BJ (cell line): Measurements from ENCODE around the gene ARHGAP30. TPM values are rescaled to one million over a fixed set of nuclear protein-coding genes. Genes with fewer than 3 reads are reported as not detected.

Experiments used
- CTCF ChIA-PET: fragments of 350-600 bp; formaldehyde crosslinking; extraction: SDS; loops from one replicate; lab custom pipeline; 2021; ENCODE audit warnings: antibody characterized with exemption, inconsistent platforms; lab: Yijun Ruan, JAX
- POLR2A ChIA-PET: fragments of 300-600 bp; sonication (Branson Sonifier 250); formaldehyde crosslinking; extraction: SDS; loops from one replicate; lab custom pipeline; 2021; ENCODE audit warnings: antibody characterized with exemption; lab: Charles Lee
- DNase-seq: peaks from one replicate; pipeline ENCODE4 v3.0.0-alpha.2; 2011; ENCODE audit warnings: low read depth
- H3K27me3 ChIP-seq: 2 replicates; pipeline ENCODE4 v1.6.0; 2011; ENCODE audit warnings: low read length; ENCODE audit not compliant: control insufficient read depth, insufficient read depth
- H3K36me3 ChIP-seq: 2 replicates; pipeline ENCODE4 v1.5.1; 2011; ENCODE audit warnings: low read length; ENCODE audit not compliant: control insufficient read depth, insufficient read depth
- H3K4me3 ChIP-seq: 2 replicates; pipeline ENCODE4 v1.5.1; 2011; ENCODE audit warnings: low read depth, mild to moderate bottlenecking, control low read depth, low read length
- polyA plus RNA-seq: library from polyadenylated mRNA; depleted of rRNA; stranded (reverse); fragments of >200 nt; gene quantifications from 2 replicates; pipeline ENCODE4 v1.2.3, GENCODE V29; 2011; rRNA removed
- small RNA-seq: library from RNA; depleted of rRNA; stranded (forward); fragments of <200 nt; gene quantifications from one replicate; pipeline ENCODE3, GENCODE V24; 2012; ENCODE audit warnings: low replicate concordance, low read depth; ENCODE audit not compliant: insufficient read length
- TF ChIP-seq, protein P1 (sequence below): IDR thresholded peaks from 2 replicates; pipeline ENCODE4 v1.5.1; 2011; ENCODE audit warnings: low read depth, mild to moderate bottlenecking, control low read depth, inconsistent platforms, low read length, moderate library complexity; ENCODE audit not compliant: insufficient read depth

ARHGAP30 gene
- polyA plus RNA-seq, 1 experiment: not detected

DNA sequence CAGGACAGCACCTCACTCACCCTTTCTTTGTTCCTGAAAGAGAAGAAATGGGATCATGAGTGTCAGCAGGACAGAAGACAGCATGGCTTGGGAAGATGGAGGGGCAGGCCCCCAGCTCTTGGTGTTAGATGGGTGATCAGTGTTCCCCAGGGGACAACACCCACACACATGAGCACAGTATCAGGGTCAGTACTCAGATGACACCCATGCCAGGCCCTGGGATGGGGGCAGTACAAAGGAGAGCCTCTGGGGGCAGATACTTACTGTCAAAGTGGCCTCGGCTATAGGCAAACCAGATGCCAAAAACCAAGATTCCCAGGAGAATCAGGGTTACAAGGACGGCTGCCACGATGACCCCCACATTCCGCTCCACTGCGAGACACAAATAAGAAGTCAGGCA lies 70.3 kb downstream of the ARHGAP30 start:
- H3K27me3 ChIP-seq: no peaks in the 10 kb centered on the region; the same call in 1 of the 2 replicates

GRCh38 chr1:160997323-160998038 lies 72.2 kb downstream of the ARHGAP30 start:
- ChIA-PET CTCF (interaction anchor here (1.1 to 6.5 kb wide), 15 partner anchors 10 to 146 kb away, joined by 3 to 96 read pairs (median 6); partner anchors contain the start of genes DEDD, KLHDC9 and USF1), POLR2A (no interaction called here)
- no peak overlapping the region for H3K4me3 ChIP-seq
- TF ChIP-seq, protein P1, sequence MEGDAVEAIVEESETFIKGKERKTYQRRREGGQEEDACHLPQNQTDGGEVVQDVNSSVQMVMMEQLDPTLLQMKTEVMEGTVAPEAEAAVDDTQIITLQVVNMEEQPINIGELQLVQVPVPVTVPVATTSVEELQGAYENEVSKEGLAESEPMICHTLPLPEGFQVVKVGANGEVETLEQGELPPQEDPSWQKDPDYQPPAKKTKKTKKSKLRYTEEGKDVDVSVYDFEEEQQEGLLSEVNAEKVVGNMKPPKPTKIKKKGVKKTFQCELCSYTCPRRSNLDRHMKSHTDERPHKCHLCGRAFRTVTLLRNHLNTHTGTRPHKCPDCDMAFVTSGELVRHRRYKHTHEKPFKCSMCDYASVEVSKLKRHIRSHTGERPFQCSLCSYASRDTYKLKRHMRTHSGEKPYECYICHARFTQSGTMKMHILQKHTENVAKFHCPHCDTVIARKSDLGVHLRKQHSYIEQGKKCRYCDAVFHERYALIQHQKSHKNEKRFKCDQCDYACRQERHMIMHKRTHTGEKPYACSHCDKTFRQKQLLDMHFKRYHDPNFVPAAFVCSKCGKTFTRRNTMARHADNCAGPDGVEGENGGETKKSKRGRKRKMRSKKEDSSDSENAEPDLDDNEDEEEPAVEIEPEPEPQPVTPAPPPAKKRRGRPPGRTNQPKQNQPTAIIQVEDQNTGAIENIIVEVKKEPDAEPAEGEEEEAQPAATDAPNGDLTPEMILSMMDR: peak; percentile 78
- no peaks in the 10 kb centered on the region; the same call in 1 of the 2 replicates for H3K27me3 ChIP-seq
- DNase-seq: no peak
- no peaks in the 10 kb centered on the region for H3K36me3 ChIP-seq

More for the DNA sequence above, 70.3 kb downstream of the ARHGAP30 start:
- TF ChIP-seq, protein P1: no peak
- ChIA-PET POLR2A (no interaction called here), CTCF (interaction anchor here (2.3 to 6.5 kb wide), 3 partner anchors 12 to 140 kb away, joined by 5 to 96 read pairs (median 36); partner anchors contain the start of gene KLHDC9)
- DNase-seq: no peak
- Histone ChIP-seq H3K36me3 (no peaks in the 10 kb centered on the region), H3K4me3 (no peak overlapping the region)

Small RNA genes lying within 50 kb of the gene (small RNA-seq; reads per million reads assigned to genes)
- not detected for gene AL591806.2

Other genes with a start within 250 kb of the ARHGAP30 start
- gene CD244, start 207.0 kb downstream of the ARHGAP30 start, polyA plus RNA-seq: not detected in 2 replicates
- gene ITLN1, start 184.7 kb downstream of the ARHGAP30 start, polyA plus RNA-seq: not detected in 2 replicates
- not detected in 2 replicates for gene ITLN2, start 115.1 kb downstream of the ARHGAP30 start, polyA plus RNA-seq
- gene F11R, start 48.7 kb downstream of the ARHGAP30 start, polyA plus RNA-seq: 1.3 and 1.8 TPM in 2 replicates
- 0.22 and 0.26 TPM in 2 replicates for gene TSTD1, start 30.9 kb downstream of the ARHGAP30 start, polyA plus RNA-seq
- gene USF1, start 23.9 kb downstream of the ARHGAP30 start, polyA plus RNA-seq: 33.0 and 40.4 TPM in 2 replicates
- 0.05 TPM in 1 of 2 replicates, not detected in the other for gene NECTIN4, start 19.7 kb upstream of the ARHGAP30 start, polyA plus RNA-seq
- gene KLHDC9, start 28.5 kb upstream of the ARHGAP30 start, polyA plus RNA-seq: 3.9 and 5.8 TPM in 2 replicates
- 32.9 and 66.0 TPM in 2 replicates for gene PFDN2, start 48.1 kb upstream of the ARHGAP30 start, polyA plus RNA-seq
- gene NIT1, start 48.2 kb upstream of the ARHGAP30 start, polyA plus RNA-seq: 24.2 and 36.7 TPM in 2 replicates
- 46.4 and 74.0 TPM in 2 replicates for gene DEDD, start 62.8 kb upstream of the ARHGAP30 start, polyA plus RNA-seq
- gene UFC1, start 84.1 kb upstream of the ARHGAP30 start, polyA plus RNA-seq: 89.4 and 134 TPM in 2 replicates
- gene USP21, start 89.6 kb upstream of the ARHGAP30 start, polyA plus RNA-seq: 13.5 and 19.3 TPM in 2 replicates
- gene PPOX, start 96.5 kb upstream of the ARHGAP30 start, polyA plus RNA-seq: 17.6 and 29.7 TPM in 2 replicates
- 24.7 and 39.0 TPM in 2 replicates for gene B4GALT3, start 107.6 kb upstream of the ARHGAP30 start, polyA plus RNA-seq
- gene ADAMTS4, start 129.2 kb upstream of the ARHGAP30 start, polyA plus RNA-seq: 0.99 and 1.3 TPM in 2 replicates
- gene NDUFS2, start 132.5 kb upstream of the ARHGAP30 start, polyA plus RNA-seq: 129 TPM in 2 replicates
- gene FCER1G, start 145.4 kb upstream of the ARHGAP30 start, polyA plus RNA-seq: 0.38 and 0.47 TPM in 2 replicates
- gene APOA2, start 153.7 kb upstream of the ARHGAP30 start, polyA plus RNA-seq: not detected in 2 replicates
- 9.6 and 13.1 TPM in 2 replicates for gene TOMM40L, start 156.2 kb upstream of the ARHGAP30 start, polyA plus RNA-seq
- gene NR1I3, start 168.3 kb upstream of the ARHGAP30 start, polyA plus RNA-seq: not detected in 2 replicates
- not detected in 2 replicates for gene PCP4L1, start 188.9 kb upstream of the ARHGAP30 start, polyA plus RNA-seq
- 0.42 and 0.69 TPM in 2 replicates for gene MPZ, start 240.1 kb upstream of the ARHGAP30 start, polyA plus RNA-seq
- gene SDHC, start 244.5 kb upstream of the ARHGAP30 start, polyA plus RNA-seq: 275 and 315 TPM in 2 replicates